Regular cardiac myocyte (primary cell): Measurements from ENCODE around the gene OR10K2. TPM values are rescaled to one million over a fixed set of nuclear protein-coding genes. Genes with fewer than 3 reads are reported as not detected.

Source experiments
- total RNA-seq: library from RNA; depleted of rRNA; stranded (reverse); fragments of >200 nt; gene quantifications from 2 replicates; pipeline ENCODE4 v1.2.3, GENCODE V29; 2014

The OR10K2 gene
- total RNA-seq: not detected in 2 replicates

GRCh38 chr1:158426137-158426536 is at the start of gene OR10K2:
OR10K2 (minus strand) TSS chr1:158426237; CDS start chr1:158420866, 5,371 bp downstream.

GRCh38 chr1:158471920-158472319 is 45.9 kb upstream of the OR10K2 start, which contains the start of gene OR10R2:
OR10R2 (plus strand) TSS chr1:158472220; CDS start chr1:158472326, 106 bp downstream.

GRCh38 chr1:158461534-158461933 is 35.5 kb upstream of the OR10K2 start, which contains the start of gene OR10K1:
OR10K1 (plus strand) TSS chr1:158461834; CDS start chr1:158465562, 3,728 bp downstream.

GRCh38 chr1:158398818-158399514 is 27.1 kb downstream of the OR10K2 start, which contains the start of gene OR10T2:
OR10T2 (minus strand) TSS chr1:158399466; CDS start chr1:158399466, 0 bp downstream.

Other genes starting within 250 kb of the OR10K2 start
- gene CD1D, start 245.3 kb downstream of the OR10K2 start, total RNA-seq: under 0.01 and 1.1 TPM in 2 replicates
- gene CD1A, start 171.8 kb downstream of the OR10K2 start, total RNA-seq: not detected in 2 replicates
- under 0.01 TPM in 1 of 2 replicates, not detected in the other for gene CD1C, start 136.3 kb downstream of the OR10K2 start, total RNA-seq
- not detected in 2 replicates for gene CD1B, start 94.7 kb downstream of the OR10K2 start, total RNA-seq
- gene CD1E, start 72.3 kb downstream of the OR10K2 start, total RNA-seq: not detected in 2 replicates
- not detected in 2 replicates for gene OR10T2, start 26.8 kb downstream of the OR10K2 start, total RNA-seq
- gene OR10K1, start 35.6 kb upstream of the OR10K2 start, total RNA-seq: not detected in 2 replicates
- not detected in 2 replicates for gene OR10R2, start 46.0 kb upstream of the OR10K2 start, total RNA-seq
- gene OR6Y1, start 128.2 kb upstream of the OR10K2 start, total RNA-seq: not detected in 2 replicates
- not detected in 2 replicates for gene OR6P1, start 144.3 kb upstream of the OR10K2 start, total RNA-seq
- not detected in 2 replicates for gene OR10X1, start 153.7 kb upstream of the OR10K2 start, total RNA-seq
- not detected in 2 replicates for gene OR10Z1, start 179.0 kb upstream of the OR10K2 start, total RNA-seq